Suprapubic skin (tissue), 4 donors: ENCODE results near the gene SEC61A1. TPM values are rescaled to one million over a fixed set of nuclear protein-coding genes. Genes with fewer than 3 reads are reported as not detected.
A peak's percentile ranks its signal among the peaks of the same experiment; 100 is the strongest.

Experiments used
- DNase-seq, 2 donors: peaks; one replicate each; pipeline ENCODE4 v3.0.0-alpha.2; 2019; ENCODE audit warnings: low spot score in 2 of 2
- H3K27ac ChIP-seq: fragments of 200-600 bp; sonication (generic); one replicate; pipeline ENCODE4 v1.5.1; 2019
- H3K27me3 ChIP-seq: fragments of 200-600 bp; sonication (generic); one replicate; pipeline ENCODE4 v1.5.1; 2019
- H3K36me3 ChIP-seq: fragments of 200-600 bp; sonication (generic); one replicate; pipeline ENCODE4 v1.5.1; 2019
- H3K4me1 ChIP-seq: fragments of 200-600 bp; sonication (generic); one replicate; pipeline ENCODE4 v1.5.1; 2019
- H3K4me3 ChIP-seq: fragments of 200-600 bp; sonication (generic); one replicate; pipeline ENCODE4 v1.5.1; 2019; ENCODE audit warnings: mild to moderate bottlenecking
- H3K9me3 ChIP-seq: fragments of 200-600 bp; sonication (generic); one replicate; pipeline ENCODE4 v1.5.1; 2019
- CTCF ChIP-seq, 2 donors: fragments of 200-600 bp in 1 of 2; fragments of 450-650 bp in 1 of 2; sonication (generic) in 1 of 2; IDR thresholded peaks; one replicate each; pipeline ENCODE4 v1.5.1; 2016 to 2019; ENCODE audit warnings: antibody characterized with exemption in 2 of 2, mild to moderate bottlenecking in 1 of 2, moderate library complexity in 1 of 2
- EP300 ChIP-seq: sonication (generic); formaldehyde crosslinking; IDR thresholded peaks from one replicate; pipeline ENCODE4 v1.6.1; 2017; ENCODE audit warnings: antibody characterized with exemption
- POLR2A ChIP-seq, 2 donors: fragments of 450-650 bp; IDR thresholded peaks; one replicate each; pipeline ENCODE4 v1.6.1; 2017; ENCODE audit warnings: antibody characterized with exemption in 2 of 2, mild to moderate bottlenecking in 2 of 2, moderate library complexity in 2 of 2
- POLR2AphosphoS5 ChIP-seq, 3 donors: sonication (generic); formaldehyde crosslinking; IDR thresholded peaks; one replicate each; pipeline ENCODE4 v1.6.1; 2017; ENCODE audit warnings: antibody characterized with exemption in 3 of 3
- WGBS: methylation state at CpG from one replicate; pipeline ENCODE4 v1.1.5; 2018; 5-methylcytosine and 5-hydroxymethylcytosine counted together
- total RNA-seq, 4 donors: library from RNA; depleted of rRNA; stranded (reverse); fragments of >200 nt; gene quantifications; one replicate each; pipeline ENCODE4 v1.1.0, GENCODE V29; 2016

SEC61A1 gene
- total RNA-seq, 4 donors from 2014 or later = 83.5 to 132 (median 124) TPM

GRCh38 chr3:128073807-128074206 lies 21.6 kb downstream of the SEC61A1 start:
- no peaks in the 10 kb centered on the region for H3K27me3 ChIP-seq
- H3K4me1 ChIP-seq = peaks cover 30% of the 10 kb centered on the region
- no peak overlapping the region for H3K4me3 ChIP-seq
- no peak overlapping the region for H3K27ac ChIP-seq
- WGBS = 72% methylated on average over 2 of the region's 2 CpGs
- peaks cover 45% of the 10 kb centered on the region for H3K36me3 ChIP-seq
- DNase-seq = no peak
- TF ChIP-seq CTCF (IDR thresholded peaks at IDR 0.05) (no peak), POLR2A (IDR thresholded peaks at IDR 0.05) (no peak), POLR2AphosphoS5 (IDR thresholded peaks at IDR 0.05) (no peak), EP300 (no peak)
- H3K9me3 ChIP-seq = no peaks in the 10 kb centered on the region

- H3K36me3 ChIP-seq = peaks cover 36% of the 10 kb centered on the region
- 14% methylated on average over 7 of the region's 7 CpGs for WGBS
- no peaks in the 10 kb centered on the region for H3K27me3 ChIP-seq
- H3K4me3 ChIP-seq = peak overlapping the region; percentile 53
- H3K27ac ChIP-seq = peak overlapping the region; percentile 45
- TF ChIP-seq CTCF (IDR thresholded peaks at IDR 0.05) (no peak), POLR2AphosphoS5 (IDR thresholded peaks at IDR 0.05) (no peak), POLR2A (IDR thresholded peaks at IDR 0.05) (no peak), EP300 (no peak)
- DNase-seq = peak; percentile 20 to 37
- H3K9me3 ChIP-seq = no peaks in the 10 kb centered on the region
- H3K4me1 ChIP-seq = peaks cover 30% of the 10 kb centered on the region
Observed at GRCh38 chr3:128074851-128075521, 22.7 kb downstream of the SEC61A1 start.

- H3K27ac ChIP-seq = peak overlapping the region; percentile 45
- H3K4me1 ChIP-seq = peaks cover 30% of the 10 kb centered on the region
- WGBS = 2% methylated on average over 59 of the region's 78 CpGs
- H3K9me3 ChIP-seq = no peaks in the 10 kb centered on the region
- DNase-seq = peak; percentile 87 to 90
- TF ChIP-seq CTCF (IDR thresholded peaks at IDR 0.05) = peak; percentile 84 to 98
- no peak for TF ChIP-seq POLR2AphosphoS5 (IDR thresholded peaks at IDR 0.05)
- peaks cover 28% of the 10 kb centered on the region for H3K36me3 ChIP-seq
- H3K4me3 ChIP-seq = peak overlapping the region; percentile 53
- no peaks in the 10 kb centered on the region for H3K27me3 ChIP-seq
Observed at GRCh38 chr3:128075522-128076482, 23.6 kb downstream of the SEC61A1 start.

- Histone ChIP-seq H3K4me1 (peaks cover 30% of the 10 kb centered on the region), H3K4me3 (peak overlapping the region; percentile 53), H3K27me3 (no peaks in the 10 kb centered on the region), H3K27ac (no peak overlapping the region), H3K36me3 (peaks cover 25% of the 10 kb centered on the region), H3K9me3 (no peaks in the 10 kb centered on the region)
- TF ChIP-seq EP300 (no peak), POLR2A (IDR thresholded peaks at IDR 0.05) (no peak), POLR2AphosphoS5 (IDR thresholded peaks at IDR 0.05) (no peak), CTCF (IDR thresholded peaks at IDR 0.05) (no peak)
- WGBS = 5% methylated on average over 18 of the region's 79 CpGs
- DNase-seq = peak; percentile 73 to 76
Observed at GRCh38 chr3:128076483-128077201, 24.4 kb downstream of the SEC61A1 start.
